ENCODE results near the gene DHRS13. TPM values are rescaled to one million over a fixed set of nuclear protein-coding genes. Genes with fewer than 3 reads are reported as not detected.

Gene DHRS13
- total and polyA plus RNA-seq, 2 donors (not counting 1 experiment from before 2014, with no cell fraction given): 2.6 to 7.8 TPM

- no peaks in the 10 kb centered on the region for H4K20me1 ChIP-seq (ENCODE audit: control insufficient read depth, extremely low read depth, insufficient read depth, low read length)
- no peaks in the 10 kb centered on the region for H3K27me3 ChIP-seq (ENCODE audit: control insufficient read depth, insufficient read depth, low read length)
- no peaks in the 10 kb centered on the region for H3K4me1 ChIP-seq (ENCODE audit: control insufficient read depth, extremely low read depth, insufficient read depth, low read length)
- no peaks in the 10 kb centered on the region for H3K9me3 ChIP-seq (ENCODE audit: control insufficient read depth, insufficient read depth, low read depth, low read length)
- no peak overlapping the region for H3K27ac ChIP-seq (ENCODE audit: insufficient read depth, low read length)
- H3K4me3 ChIP-seq (replicated peaks in 1 of 4; ENCODE audit: control extremely low read depth in 1 of 4, insufficient read depth in 1 of 4, low read depth in 3 of 4, low read length in 4 of 4): no peak overlapping the region
- H2AFZ ChIP-seq (ENCODE audit: low read length): no peak overlapping the region
- H3K9ac ChIP-seq (ENCODE audit: insufficient read depth, low read length): no peak overlapping the region
- peaks cover 4% of the 10 kb centered on the region for H3K36me3 ChIP-seq (ENCODE audit: control insufficient read depth, insufficient read depth, low read length)
- DNase-seq (ENCODE audit: low read depth in 2 of 2): no peak
- no peak overlapping the region for H3K4me2 ChIP-seq (ENCODE audit: extremely low read depth, insufficient read depth, low read length)
- TF ChIP-seq EZH2 (IDR thresholded peaks at IDR 0.05; ENCODE audit: low read length, missing control alignments) (no peak), CTCF (conservative IDR thresholded peaks at IDR 0.05 in 1 of 2, IDR thresholded peaks at IDR 0.05 in 1 of 2; ENCODE audit: low read depth in 1 of 2, low read length in 2 of 2) (no peak)
- no peaks in the 10 kb centered on the region for H3K79me2 ChIP-seq (ENCODE audit: control insufficient read depth, insufficient read depth, low read length)
Measured at GRCh38 chr17:28874750-28875149, 28.1 kb downstream of the DHRS13 start.

- H3K4me3 ChIP-seq (replicated peaks in 1 of 4; ENCODE audit: control extremely low read depth in 1 of 4, insufficient read depth in 1 of 4, low read depth in 3 of 4, low read length in 4 of 4): no peak overlapping the region
- H3K36me3 ChIP-seq (ENCODE audit: control insufficient read depth, insufficient read depth, low read length): no peaks in the 10 kb centered on the region
- no peaks in the 10 kb centered on the region for H3K27me3 ChIP-seq (ENCODE audit: control insufficient read depth, insufficient read depth, low read length)
- H2AFZ ChIP-seq (ENCODE audit: low read length): no peak overlapping the region
- no peak overlapping the region for H3K4me2 ChIP-seq (ENCODE audit: extremely low read depth, insufficient read depth, low read length)
- H3K79me2 ChIP-seq (ENCODE audit: control insufficient read depth, insufficient read depth, low read length): no peaks in the 10 kb centered on the region
- H3K27ac ChIP-seq (ENCODE audit: insufficient read depth, low read length): no peak overlapping the region
- TF ChIP-seq EZH2 (IDR thresholded peaks at IDR 0.05; ENCODE audit: low read length, missing control alignments): no peak
- TF ChIP-seq CTCF (conservative IDR thresholded peaks at IDR 0.05 in 1 of 2, IDR thresholded peaks at IDR 0.05 in 1 of 2; ENCODE audit: low read depth in 1 of 2, low read length in 2 of 2): no peak
- H3K9ac ChIP-seq (ENCODE audit: insufficient read depth, low read length): no peak overlapping the region
- no peaks in the 10 kb centered on the region for H3K9me3 ChIP-seq (ENCODE audit: control insufficient read depth, insufficient read depth, low read depth, low read length)
- no peaks in the 10 kb centered on the region for H3K4me1 ChIP-seq (ENCODE audit: control insufficient read depth, extremely low read depth, insufficient read depth, low read length)
- no peaks in the 10 kb centered on the region for H4K20me1 ChIP-seq (ENCODE audit: control insufficient read depth, extremely low read depth, insufficient read depth, low read length)
- DNase-seq (ENCODE audit: low read depth in 2 of 2): no peak
Measured at GRCh38 chr17:28873839-28874238, 29.0 kb downstream of the DHRS13 start.

GRCh38 chr17:28871056-28871579 lies 31.8 kb downstream of the DHRS13 start:
- no peak for DNase-seq (ENCODE audit: low read depth in 2 of 2)
- TF ChIP-seq CTCF (conservative IDR thresholded peaks at IDR 0.05 in 1 of 2, IDR thresholded peaks at IDR 0.05 in 1 of 2; ENCODE audit: low read depth in 1 of 2, low read length in 2 of 2): no peak
- TF ChIP-seq EZH2 (IDR thresholded peaks at IDR 0.05; ENCODE audit: low read length, missing control alignments): no peak
- no peaks in the 10 kb centered on the region for H3K79me2 ChIP-seq (ENCODE audit: control insufficient read depth, insufficient read depth, low read length)
- no peak overlapping the region for H3K27ac ChIP-seq (ENCODE audit: insufficient read depth, low read length)
- no peaks in the 10 kb centered on the region for H3K27me3 ChIP-seq (ENCODE audit: control insufficient read depth, insufficient read depth, low read length)
- no peak overlapping the region for H2AFZ ChIP-seq (ENCODE audit: low read length)
- H3K4me3 ChIP-seq (replicated peaks in 1 of 4; ENCODE audit: control extremely low read depth in 1 of 4, insufficient read depth in 1 of 4, low read depth in 3 of 4, low read length in 4 of 4): no peak overlapping the region
- no peaks in the 10 kb centered on the region for H3K4me1 ChIP-seq (ENCODE audit: control insufficient read depth, extremely low read depth, insufficient read depth, low read length)
- H3K36me3 ChIP-seq (ENCODE audit: control insufficient read depth, insufficient read depth, low read length): no peaks in the 10 kb centered on the region
- H3K9me3 ChIP-seq (ENCODE audit: control insufficient read depth, insufficient read depth, low read depth, low read length): no peaks in the 10 kb centered on the region
- no peak overlapping the region for H3K4me2 ChIP-seq (ENCODE audit: extremely low read depth, insufficient read depth, low read length)
- no peaks in the 10 kb centered on the region for H4K20me1 ChIP-seq (ENCODE audit: control insufficient read depth, extremely low read depth, insufficient read depth, low read length)
- H3K9ac ChIP-seq (ENCODE audit: insufficient read depth, low read length): no peak overlapping the region

Data from fibroblast of lung (primary cell).